ENCODE measurements around the gene HP. TPM values are rescaled to one million over a fixed set of nuclear protein-coding genes. Genes with fewer than 3 reads are reported as not detected.
"Not testable (repeated sequence)": the region's sequence is repeated elsewhere in the genome, so short reads cannot be mapped to it uniquely, and the experiment has no call there.

Gene HP
- 1 to 10 TPM in 2 of 4 donors, not detected in 2; 2.9 to 3.4 TPM for total RNA-seq

GRCh38 chr16:72054254-72054847, at the start of gene HP:
Gene HP (plus strand): TSS chr16:72054505. CDS start chr16:72054653, 148 bp downstream.
- not testable (repeated sequence) for H3K4me1 ChIP-seq, H3K9me3 ChIP-seq, H3K4me3 ChIP-seq, H3K27me3 ChIP-seq, H3K36me3 ChIP-seq, ATAC-seq, H3K27ac ChIP-seq
- WGBS, 2 donors (ENCODE audit: low coverage in 1 of 2) = 73 to 100% methylated on average over 4 to 5 of the region's 5 CpGs

DNA sequence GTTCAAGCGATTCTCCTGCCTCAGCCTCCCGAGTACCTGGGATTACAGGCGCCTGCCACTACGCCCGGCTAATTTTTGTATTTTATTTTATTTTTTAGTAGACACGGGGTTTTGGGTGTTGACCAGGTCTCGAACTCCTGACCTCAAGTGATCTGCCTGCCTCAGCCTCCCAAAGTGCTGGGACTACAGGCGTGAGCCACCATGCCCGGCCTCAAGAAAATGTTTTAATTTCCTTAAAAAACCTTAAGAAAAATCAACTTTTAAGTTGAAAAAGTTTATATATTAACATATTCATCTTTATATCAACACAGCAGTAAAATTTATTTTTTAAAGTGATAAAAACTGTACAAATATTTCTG, 46.3 kb upstream of the HP start:
- WGBS, 2 donors (ENCODE audit: low coverage in 1 of 2) = 67 to 69% methylated on average over 4 to 6 of the region's 9 CpGs
- Histone ChIP-seq H3K27ac (peak overlapping the region in 3 of 4 donors; percentile 27 to 79 (median 53)), H3K4me3 (peak overlapping the region in 1 of 2 donors; percentile 89), H3K36me3 (peaks cover 0 to 15% of the 10 kb centered on the region in 2 donors)
- not testable (repeated sequence) for H3K9me3 ChIP-seq, ATAC-seq, H3K4me1 ChIP-seq, H3K27me3 ChIP-seq

DNA sequence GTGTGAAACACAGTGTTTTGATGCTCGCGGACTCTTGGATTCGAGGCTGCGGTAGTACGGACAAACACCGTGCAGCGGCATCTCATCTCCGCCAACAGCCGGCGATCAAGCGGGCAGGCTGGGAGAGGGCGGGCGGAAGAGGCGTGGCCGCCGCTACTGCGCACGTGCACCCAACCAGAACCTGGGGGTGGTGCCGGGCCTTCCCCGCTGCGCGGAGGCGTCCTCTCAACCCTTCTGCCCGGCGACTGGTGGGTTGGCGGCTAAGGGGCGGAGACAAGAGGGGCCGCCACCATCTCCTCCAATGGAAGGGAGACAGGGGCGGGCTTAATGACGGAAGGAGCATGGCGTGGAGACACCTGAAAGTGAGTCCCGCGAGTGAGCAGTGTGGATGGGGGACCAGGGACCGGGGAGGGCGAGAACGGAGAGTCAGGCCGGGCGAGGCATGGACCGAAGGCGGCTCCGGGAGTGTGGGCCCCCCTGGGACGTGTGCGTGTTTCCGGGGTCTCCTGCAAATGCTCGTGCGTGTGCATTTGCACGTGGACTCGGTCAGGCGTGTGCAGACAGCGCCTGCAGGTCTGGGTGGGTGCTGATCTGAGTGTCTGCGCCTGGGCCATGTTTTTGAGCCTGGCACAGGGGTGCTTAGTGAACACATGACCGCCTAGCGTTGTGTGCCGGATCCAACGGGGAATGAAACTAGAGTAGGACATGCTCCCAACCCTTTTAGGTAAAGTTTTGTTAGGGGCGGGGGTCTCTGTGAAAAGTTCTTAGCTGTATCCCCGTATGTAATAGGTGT, 45.7 kb upstream of the HP start, which contains the start of gene DHODH:
TSS of gene DHODH (plus strand) at position 321 of the 793 bp plus-strand sequence. CDS start at position 342, 21 bp downstream.
- 0 to 1% methylated on average over 17 to 28 of the region's 57 CpGs for WGBS, 2 donors (ENCODE audit: low coverage in 1 of 2)

GRCh38 chr16:72009779-72010178, 44.5 kb upstream of the HP start:
- ATAC-seq = no peak
- H3K27ac ChIP-seq = no peak overlapping the region
- 98 to 100% methylated on average over 2 to 9 of the region's 10 CpGs for WGBS, 2 donors (ENCODE audit: low coverage in 1 of 2)
- no peak overlapping the region for H3K4me3 ChIP-seq
- H3K9me3 ChIP-seq = no peaks in the 10 kb centered on the region
- no peaks in the 10 kb centered on the region for H3K27me3 ChIP-seq
- H3K36me3 ChIP-seq = peaks cover 0 to 31% of the 10 kb centered on the region in 2 donors
- TF ChIP-seq POLR2A (IDR thresholded peaks at IDR 0.05) (no peak), POLR2AphosphoS5 (IDR thresholded peaks at IDR 0.05) (no peak), EP300 (IDR thresholded peaks at IDR 0.05) (no peak)
- TF ChIP-seq, protein P1, sequence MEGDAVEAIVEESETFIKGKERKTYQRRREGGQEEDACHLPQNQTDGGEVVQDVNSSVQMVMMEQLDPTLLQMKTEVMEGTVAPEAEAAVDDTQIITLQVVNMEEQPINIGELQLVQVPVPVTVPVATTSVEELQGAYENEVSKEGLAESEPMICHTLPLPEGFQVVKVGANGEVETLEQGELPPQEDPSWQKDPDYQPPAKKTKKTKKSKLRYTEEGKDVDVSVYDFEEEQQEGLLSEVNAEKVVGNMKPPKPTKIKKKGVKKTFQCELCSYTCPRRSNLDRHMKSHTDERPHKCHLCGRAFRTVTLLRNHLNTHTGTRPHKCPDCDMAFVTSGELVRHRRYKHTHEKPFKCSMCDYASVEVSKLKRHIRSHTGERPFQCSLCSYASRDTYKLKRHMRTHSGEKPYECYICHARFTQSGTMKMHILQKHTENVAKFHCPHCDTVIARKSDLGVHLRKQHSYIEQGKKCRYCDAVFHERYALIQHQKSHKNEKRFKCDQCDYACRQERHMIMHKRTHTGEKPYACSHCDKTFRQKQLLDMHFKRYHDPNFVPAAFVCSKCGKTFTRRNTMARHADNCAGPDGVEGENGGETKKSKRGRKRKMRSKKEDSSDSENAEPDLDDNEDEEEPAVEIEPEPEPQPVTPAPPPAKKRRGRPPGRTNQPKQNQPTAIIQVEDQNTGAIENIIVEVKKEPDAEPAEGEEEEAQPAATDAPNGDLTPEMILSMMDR (IDR thresholded peaks at IDR 0.05) = no peak
- H3K4me1 ChIP-seq = peaks cover 0 to 9% (median 0%) of the 10 kb centered on the region in 3 donors

More for the DNA sequence above, 45.7 kb upstream of the HP start, which contains the start of gene DHODH:
- H3K27me3 ChIP-seq = no peaks in the 10 kb centered on the region
- H3K36me3 ChIP-seq = peaks cover 0 to 19% of the 10 kb centered on the region in 2 donors
- H3K4me3 ChIP-seq = peak within 1 kb of the TSS; percentile 76 to 89
- no peaks in the 10 kb centered on the region for H3K9me3 ChIP-seq
- TF ChIP-seq POLR2AphosphoS5 (IDR thresholded peaks at IDR 0.05) = peak; percentile 61
- TF ChIP-seq, protein P1 (IDR thresholded peaks at IDR 0.05) = peak in 2 of 4 experiments; percentile 23 to 29
- TF ChIP-seq EP300 (IDR thresholded peaks at IDR 0.05) = no peak
- peak; percentile 6 to 24 for TF ChIP-seq POLR2A (IDR thresholded peaks at IDR 0.05)
- peaks cover 0 to 9% (median 0%) of the 10 kb centered on the region in 3 donors for H3K4me1 ChIP-seq
- H3K27ac ChIP-seq = peak within 1 kb of the TSS in 3 of 4 donors; percentile 61 to 81 (median 79)
- ATAC-seq = peak; percentile 100

DNA sequence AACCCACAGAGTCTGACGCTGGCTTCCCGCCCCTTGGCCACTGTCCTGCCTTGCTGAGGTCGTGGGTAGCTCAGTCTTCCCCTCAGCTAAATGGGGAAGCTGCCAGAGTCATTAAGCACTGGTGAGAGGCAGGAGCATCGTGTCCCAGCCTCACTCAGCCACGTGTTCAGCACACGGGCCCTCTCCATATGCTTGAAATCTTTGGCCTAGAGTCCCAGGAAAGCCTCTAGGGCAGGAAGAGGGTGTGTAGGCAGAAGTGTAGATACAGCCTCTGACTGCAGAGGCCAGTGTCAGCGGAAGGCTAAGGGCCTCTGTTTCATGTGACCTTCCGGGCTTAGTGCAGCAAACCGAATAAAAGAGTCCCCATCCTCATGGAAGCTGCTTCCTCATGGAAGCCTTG, 41.7 kb upstream of the HP start:
- TF ChIP-seq, protein P1 (IDR thresholded peaks at IDR 0.05) = no peak

More for the DNA sequence above, 41.7 kb upstream of the HP start:
- Histone ChIP-seq H3K4me1 (peaks cover 0 to 9% (median 0%) of the 10 kb centered on the region in 3 donors), H3K27ac (no peak overlapping the region), H3K4me3 (no peak overlapping the region), H3K27me3 (no peaks in the 10 kb centered on the region), H3K9me3 (no peaks in the 10 kb centered on the region), H3K36me3 (peaks cover 0 to 56% of the 10 kb centered on the region in 2 donors)
- 62 to 83% methylated on average over 1 to 3 of the region's 9 CpGs for WGBS, 2 donors (ENCODE audit: low coverage in 1 of 2)
- ATAC-seq = no peak
